WERI-Rb-1 (cell line): ENCODE results near the gene SGCB.

Experiments
- DNase-seq: peaks from one replicate; pipeline ENCODE4 v3.0.0-alpha.2; 2020
- H3K27ac ChIP-seq: fragments of 250-450 bp; sonication (Bioruptor Pico); 2 replicates; pipeline ENCODE4 v1.5.1; 2020; ENCODE audit warnings: mild to moderate bottlenecking, moderate library complexity
- H3K27me3 ChIP-seq: fragments of 250-450 bp; sonication (Bioruptor Pico); 2 replicates; pipeline ENCODE4 v1.5.1; 2021; ENCODE audit warnings: mild to moderate bottlenecking, low read depth, moderate library complexity; ENCODE audit not compliant: insufficient read depth, severe bottlenecking
- H3K36me3 ChIP-seq: fragments of 250-450 bp; sonication (Bioruptor Pico); 2 replicates; pipeline ENCODE4 v1.5.1; 2020; ENCODE audit warnings: mild to moderate bottlenecking, moderate library complexity
- H3K4me3 ChIP-seq: 2 replicates; pipeline ENCODE4 v1.5.1; 2011; ENCODE audit warnings: low read depth, mild to moderate bottlenecking, control low read depth, low read length
- H3K9me3 ChIP-seq: fragments of 250-450 bp; sonication (Bioruptor Pico); 2 replicates; pipeline ENCODE4 v1.5.1; 2021; ENCODE audit warnings: mild to moderate bottlenecking, moderate library complexity; ENCODE audit not compliant: severe bottlenecking
- TF ChIP-seq, protein P1 (sequence below): IDR thresholded peaks from 2 replicates; pipeline ENCODE4 v1.5.1; 2011; ENCODE audit warnings: low read depth, mild to moderate bottlenecking, control low read depth, inconsistent platforms, low read length

SGCB gene

DNA sequence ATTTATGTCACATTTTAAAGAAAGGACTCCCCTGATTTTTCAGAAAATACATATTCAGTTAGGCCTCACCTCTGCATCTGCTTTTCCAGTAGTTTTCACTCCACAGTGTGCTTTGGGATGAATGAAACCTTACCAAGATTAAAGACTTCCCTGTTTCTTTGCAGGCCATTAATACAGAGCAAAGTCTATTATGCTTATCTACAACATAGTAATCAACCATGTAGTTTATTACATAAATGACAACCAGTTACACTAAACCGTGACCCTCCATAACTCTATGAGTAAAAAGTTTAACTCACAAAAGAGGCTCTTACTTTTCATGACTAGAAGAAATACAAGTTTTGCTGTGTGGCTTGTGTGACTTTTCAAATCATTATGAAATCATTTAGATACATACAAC, 20.3 kb downstream of the SGCB start:
- Histone ChIP-seq H3K9me3 (no peaks in the 10 kb centered on the region), H3K27ac (no peak overlapping the region), H3K27me3 (no peaks in the 10 kb centered on the region), H3K36me3 (peaks cover 4% of the 10 kb centered on the region; the same call in 1 of the 2 replicates), H3K4me3 (no peak overlapping the region)
- no peak for DNase-seq
- TF ChIP-seq, protein P1, sequence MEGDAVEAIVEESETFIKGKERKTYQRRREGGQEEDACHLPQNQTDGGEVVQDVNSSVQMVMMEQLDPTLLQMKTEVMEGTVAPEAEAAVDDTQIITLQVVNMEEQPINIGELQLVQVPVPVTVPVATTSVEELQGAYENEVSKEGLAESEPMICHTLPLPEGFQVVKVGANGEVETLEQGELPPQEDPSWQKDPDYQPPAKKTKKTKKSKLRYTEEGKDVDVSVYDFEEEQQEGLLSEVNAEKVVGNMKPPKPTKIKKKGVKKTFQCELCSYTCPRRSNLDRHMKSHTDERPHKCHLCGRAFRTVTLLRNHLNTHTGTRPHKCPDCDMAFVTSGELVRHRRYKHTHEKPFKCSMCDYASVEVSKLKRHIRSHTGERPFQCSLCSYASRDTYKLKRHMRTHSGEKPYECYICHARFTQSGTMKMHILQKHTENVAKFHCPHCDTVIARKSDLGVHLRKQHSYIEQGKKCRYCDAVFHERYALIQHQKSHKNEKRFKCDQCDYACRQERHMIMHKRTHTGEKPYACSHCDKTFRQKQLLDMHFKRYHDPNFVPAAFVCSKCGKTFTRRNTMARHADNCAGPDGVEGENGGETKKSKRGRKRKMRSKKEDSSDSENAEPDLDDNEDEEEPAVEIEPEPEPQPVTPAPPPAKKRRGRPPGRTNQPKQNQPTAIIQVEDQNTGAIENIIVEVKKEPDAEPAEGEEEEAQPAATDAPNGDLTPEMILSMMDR: no peak

DNA sequence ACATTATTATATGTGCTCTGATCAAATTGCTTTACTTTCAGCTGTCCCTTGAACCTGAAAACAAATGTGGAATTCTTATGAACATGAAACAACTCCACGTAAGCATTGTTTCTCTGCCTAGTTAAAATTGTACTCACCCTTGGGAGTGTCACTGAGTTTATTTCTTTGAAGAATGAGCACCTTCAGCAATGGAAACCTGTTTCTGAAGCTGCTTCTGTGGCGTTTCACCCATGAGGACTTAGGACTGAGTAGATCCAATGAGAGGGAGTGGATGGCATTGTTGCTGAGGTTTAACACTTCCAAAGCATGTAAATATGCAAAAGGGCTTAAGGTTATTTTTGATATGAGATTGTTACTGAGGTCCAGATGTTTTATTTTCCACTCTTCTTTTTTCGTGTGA, 21.1 kb downstream of the SGCB start:
- DNase-seq: no peak
- Histone ChIP-seq H3K27ac (no peak overlapping the region), H3K4me3 (no peak overlapping the region), H3K27me3 (no peaks in the 10 kb centered on the region), H3K9me3 (no peaks in the 10 kb centered on the region), H3K36me3 (no peaks in the 10 kb centered on the region)
- TF ChIP-seq, protein P1: no peak

DNA sequence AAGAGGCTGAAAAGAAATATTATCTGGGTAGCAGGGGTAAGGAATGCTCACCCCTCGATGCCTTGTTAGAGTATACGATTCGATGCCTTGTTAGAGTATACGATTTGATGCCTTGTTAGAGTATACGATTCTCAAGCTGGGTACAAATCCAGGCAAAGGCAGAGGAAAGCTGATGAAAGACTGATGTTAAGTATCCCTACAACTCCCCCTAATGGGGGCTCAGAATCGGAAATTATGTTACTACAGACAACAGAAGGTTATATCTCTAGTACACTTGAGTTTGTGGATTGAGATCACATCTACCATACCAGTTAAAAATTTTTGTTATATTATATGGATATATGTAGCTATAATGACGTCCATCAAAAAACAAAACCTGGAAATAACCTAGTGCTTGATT, 22.7 kb downstream of the SGCB start:
- H3K27ac ChIP-seq: no peak overlapping the region
- H3K9me3 ChIP-seq: no peaks in the 10 kb centered on the region
- no peak overlapping the region for H3K4me3 ChIP-seq
- TF ChIP-seq, protein P1: peak; percentile 14; the same call in 1 of the 2 replicates
- no peak for DNase-seq
- H3K36me3 ChIP-seq: no peaks in the 10 kb centered on the region
- H3K27me3 ChIP-seq: no peaks in the 10 kb centered on the region

DNA sequence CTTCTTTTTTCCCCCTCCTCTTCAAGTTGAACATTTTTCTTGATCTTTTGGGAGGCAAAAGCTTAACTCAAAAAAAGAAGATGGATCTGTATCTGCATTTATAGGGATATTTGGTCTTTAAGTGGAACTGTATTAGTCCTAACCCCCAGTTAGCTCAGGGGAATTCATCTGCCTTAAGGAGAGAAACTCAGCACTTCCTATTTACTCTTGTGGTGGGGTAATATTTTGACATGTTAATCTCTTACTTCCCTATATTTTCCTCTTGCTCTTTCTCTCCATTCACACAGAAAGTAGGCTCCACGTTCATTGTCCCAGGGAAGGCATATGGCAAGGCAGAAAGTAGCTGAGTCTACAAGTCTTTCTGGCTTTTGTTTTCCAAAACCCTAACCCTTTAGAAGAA, 23.2 kb downstream of the SGCB start:
- TF ChIP-seq, protein P1: no peak

DNA sequence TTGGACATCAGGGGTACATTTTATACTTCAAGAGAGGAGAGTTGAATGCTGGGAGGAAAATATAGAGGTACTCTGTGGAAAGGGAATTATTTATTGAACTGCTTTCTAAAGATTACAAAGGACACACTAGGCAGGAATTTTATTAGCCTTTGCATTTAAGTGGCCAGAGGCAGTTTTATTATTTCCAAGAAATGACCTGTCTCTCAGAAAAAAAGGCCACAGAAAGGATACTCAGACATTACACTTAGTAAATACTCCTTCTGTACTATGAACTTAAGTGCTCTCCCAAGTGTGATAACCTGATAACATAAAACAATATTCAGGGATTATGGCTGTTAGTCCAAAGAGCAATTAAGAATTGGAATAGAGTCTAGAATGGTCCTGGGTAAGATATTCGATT, 25.4 kb downstream of the SGCB start:
- TF ChIP-seq, protein P1: no peak
- Histone ChIP-seq H3K27ac (no peak overlapping the region), H3K9me3 (no peaks in the 10 kb centered on the region)

More for the DNA sequence above, 23.2 kb downstream of the SGCB start:
- Histone ChIP-seq H3K36me3 (no peaks in the 10 kb centered on the region), H3K4me3 (no peak overlapping the region), H3K27ac (no peak overlapping the region), H3K27me3 (no peaks in the 10 kb centered on the region), H3K9me3 (no peaks in the 10 kb centered on the region)
- DNase-seq: no peak

DNA sequence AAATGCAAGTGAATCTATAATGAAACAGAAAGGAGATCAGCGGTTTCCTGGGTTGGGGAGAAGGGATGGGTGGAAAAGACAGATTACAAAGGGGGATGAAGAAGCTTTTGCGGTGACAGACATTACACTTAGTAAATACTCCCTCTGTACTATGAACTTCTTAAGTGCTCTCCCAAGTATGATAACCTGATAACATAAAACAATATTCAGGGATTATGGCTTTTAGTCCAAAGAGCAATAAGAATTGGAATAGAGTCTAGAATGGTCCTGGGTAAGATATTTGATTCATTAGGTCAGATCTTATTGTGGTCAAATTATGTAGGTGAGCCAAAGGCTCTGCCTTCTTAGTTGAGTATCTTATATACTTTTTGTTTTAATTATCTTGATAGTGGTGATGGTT, 27.1 kb downstream of the SGCB start:
- Histone ChIP-seq H3K4me3 (no peak overlapping the region), H3K27me3 (no peaks in the 10 kb centered on the region), H3K9me3 (no peaks in the 10 kb centered on the region), H3K36me3 (no peaks in the 10 kb centered on the region), H3K27ac (no peak overlapping the region)
- no peak for DNase-seq
- TF ChIP-seq, protein P1: no peak

More for the DNA sequence above, 25.4 kb downstream of the SGCB start:
- no peaks in the 10 kb centered on the region for H3K36me3 ChIP-seq
- no peak overlapping the region for H3K4me3 ChIP-seq
- no peaks in the 10 kb centered on the region for H3K27me3 ChIP-seq
- no peak for DNase-seq
